ENCODE results near the gene GRIK3. TPM values are rescaled to one million over a fixed set of nuclear protein-coding genes. Genes with fewer than 3 reads are reported as not detected.
"Not testable (repeated sequence)": the region's sequence is repeated elsewhere in the genome, so short reads cannot be mapped to it uniquely, and the experiment has no call there.

The GRIK3 gene
- total RNA-seq, 1 experiment from 2014 or later, result not detected

DNA sequence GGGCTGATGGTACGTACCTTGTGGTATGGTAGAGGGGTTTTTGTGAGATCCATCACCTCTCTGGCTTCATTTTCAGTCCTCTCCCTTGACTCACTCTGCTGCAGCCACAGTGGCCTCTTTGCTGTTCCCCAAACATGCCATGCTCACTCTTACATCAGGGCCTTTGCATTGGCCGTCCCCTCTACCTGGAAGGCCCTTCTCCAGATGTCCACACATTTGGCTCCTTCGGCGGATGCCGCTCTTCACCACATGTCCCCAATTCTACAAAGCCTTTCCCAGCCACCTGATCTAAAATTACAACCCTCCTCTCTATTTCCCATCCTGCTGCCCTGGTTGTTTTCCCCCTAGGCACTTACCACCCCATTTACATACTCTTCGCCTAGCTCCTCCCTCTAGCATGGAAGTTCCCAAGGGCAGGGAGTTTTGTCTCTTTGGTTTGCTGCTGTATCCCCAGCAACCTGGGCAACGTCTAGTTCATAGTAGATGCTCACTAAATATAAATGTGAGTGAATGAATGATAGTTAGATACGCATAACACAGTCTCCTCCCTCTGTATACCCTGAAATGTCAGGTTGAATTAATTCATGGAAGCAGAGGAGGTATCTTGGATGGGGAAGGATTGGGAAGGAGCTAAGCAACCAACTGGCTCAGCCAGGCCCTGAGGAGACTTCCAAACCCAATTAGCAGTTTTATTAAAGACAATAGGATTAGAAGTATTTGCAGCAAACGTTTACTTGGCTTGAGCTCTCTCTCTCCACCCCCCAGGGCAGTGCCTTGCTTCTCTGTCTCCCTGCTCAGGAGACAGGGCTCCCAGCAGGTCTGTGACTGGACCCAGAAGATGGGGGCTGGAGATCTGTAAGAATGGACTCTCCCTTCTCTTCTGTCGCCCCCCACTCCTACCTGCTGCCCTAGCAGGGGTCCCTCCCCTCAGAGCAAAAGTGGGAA is 264.2 kb downstream of the GRIK3 start:
- Histone ChIP-seq H2AFZ (ENCODE audit: low read length) (no peak overlapping the region), H3K4me3 (ENCODE audit: low read length) (no peak overlapping the region), H3K36me3 (ENCODE audit: low read depth, low read length) (no peaks in the 10 kb centered on the region), H3K9me2 (replicated peaks; ENCODE audit: low read length) (no peaks in the 10 kb centered on the region), H3K27ac (ENCODE audit: low read length) (no peak overlapping the region), H4K20me1 (ENCODE audit: low read length) (no peaks in the 10 kb centered on the region), H3K79me2 (ENCODE audit: low read length) (no peaks in the 10 kb centered on the region), H3K9me3 (ENCODE audit: low read length) (no peaks in the 10 kb centered on the region), H3K27me3 (ENCODE audit: low read length) (peaks cover 74% of the 10 kb centered on the region), H3F3A (ENCODE audit: low read length, unreplicated experiment) (no peaks in the 10 kb centered on the region), H3K4me1 (ENCODE audit: insufficient read depth, low read length) (no peaks in the 10 kb centered on the region), H3K4me2 (ENCODE audit: low read length) (no peak overlapping the region), H3K9ac (ENCODE audit: low read length) (no peak overlapping the region)
- TF ChIP-seq, protein P1, sequence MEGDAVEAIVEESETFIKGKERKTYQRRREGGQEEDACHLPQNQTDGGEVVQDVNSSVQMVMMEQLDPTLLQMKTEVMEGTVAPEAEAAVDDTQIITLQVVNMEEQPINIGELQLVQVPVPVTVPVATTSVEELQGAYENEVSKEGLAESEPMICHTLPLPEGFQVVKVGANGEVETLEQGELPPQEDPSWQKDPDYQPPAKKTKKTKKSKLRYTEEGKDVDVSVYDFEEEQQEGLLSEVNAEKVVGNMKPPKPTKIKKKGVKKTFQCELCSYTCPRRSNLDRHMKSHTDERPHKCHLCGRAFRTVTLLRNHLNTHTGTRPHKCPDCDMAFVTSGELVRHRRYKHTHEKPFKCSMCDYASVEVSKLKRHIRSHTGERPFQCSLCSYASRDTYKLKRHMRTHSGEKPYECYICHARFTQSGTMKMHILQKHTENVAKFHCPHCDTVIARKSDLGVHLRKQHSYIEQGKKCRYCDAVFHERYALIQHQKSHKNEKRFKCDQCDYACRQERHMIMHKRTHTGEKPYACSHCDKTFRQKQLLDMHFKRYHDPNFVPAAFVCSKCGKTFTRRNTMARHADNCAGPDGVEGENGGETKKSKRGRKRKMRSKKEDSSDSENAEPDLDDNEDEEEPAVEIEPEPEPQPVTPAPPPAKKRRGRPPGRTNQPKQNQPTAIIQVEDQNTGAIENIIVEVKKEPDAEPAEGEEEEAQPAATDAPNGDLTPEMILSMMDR (conservative IDR thresholded peaks at IDR 0.05; ENCODE audit: low read depth, low read length), result no peak
- TF ChIP-seq EZH2 (IDR thresholded peaks at IDR 0.05; ENCODE audit: low read length, unreplicated experiment) (no peak), EZH2phosphoT487 (IDR thresholded peaks at IDR 0.05; ENCODE audit: borderline replicate concordance, low read length) (no peak)
- ATAC-seq (no peak), DNase-seq (no peak)
- CTCF ChIA-PET, result no interaction called here
- POLR2A ChIA-PET (ENCODE audit: unreplicated experiment), result no interaction called here
- no TSS peak for BruUV-seq (replicated peaks)
- intact Hi-C loops (cut with micrococcal nuclease), result no loop called here

- DNase-seq (no peak), ATAC-seq (no peak)
- no peak overlapping the region for H2AFZ ChIP-seq (ENCODE audit: low read length)
- no peak overlapping the region for H3K27ac ChIP-seq (ENCODE audit: low read length)
- no peaks in the 10 kb centered on the region for H3K36me3 ChIP-seq (ENCODE audit: low read depth, low read length)
- intact Hi-C loops (cut with micrococcal nuclease), result no loop called here
- no peaks in the 10 kb centered on the region for H3F3A ChIP-seq (ENCODE audit: low read length, unreplicated experiment)
- H3K4me1 ChIP-seq (ENCODE audit: insufficient read depth, low read length), result no peaks in the 10 kb centered on the region
- no peak overlapping the region for H3K9ac ChIP-seq (ENCODE audit: low read length)
- no peak overlapping the region for H3K4me2 ChIP-seq (ENCODE audit: low read length)
- peaks cover 58% of the 10 kb centered on the region for H3K27me3 ChIP-seq (ENCODE audit: low read length)
- TF ChIP-seq EZH2 (IDR thresholded peaks at IDR 0.05; ENCODE audit: low read length, unreplicated experiment) (no peak), EZH2phosphoT487 (IDR thresholded peaks at IDR 0.05; ENCODE audit: borderline replicate concordance, low read length) (no peak)
- TF ChIP-seq, protein P1 (conservative IDR thresholded peaks at IDR 0.05; ENCODE audit: low read depth, low read length), result no peak
- H3K9me2 ChIP-seq (replicated peaks; ENCODE audit: low read length), result no peaks in the 10 kb centered on the region
- no peaks in the 10 kb centered on the region for H4K20me1 ChIP-seq (ENCODE audit: low read length)
- POLR2A ChIA-PET (ENCODE audit: unreplicated experiment), result no interaction called here
- no peaks in the 10 kb centered on the region for H3K9me3 ChIP-seq (ENCODE audit: low read length)
- CTCF ChIA-PET, result no interaction called here
- no peaks in the 10 kb centered on the region for H3K79me2 ChIP-seq (ENCODE audit: low read length)
- no TSS peak for BruUV-seq (replicated peaks)
- H3K4me3 ChIP-seq (ENCODE audit: low read length), result no peak overlapping the region
Observed at GRCh38 chr1:36768486-36769178, 265.7 kb downstream of the GRIK3 start.

GRCh38 chr1:36767429-36767828 is 266.9 kb downstream of the GRIK3 start:
- H3K4me2 ChIP-seq (ENCODE audit: low read length); H3K4me1 ChIP-seq (ENCODE audit: insufficient read depth, low read length); BruUV-seq (replicated peaks); intact Hi-C loops (cut with micrococcal nuclease); DNase-seq; H3K27ac ChIP-seq (ENCODE audit: low read length); H3K79me2 ChIP-seq (ENCODE audit: low read length); POLR2A ChIA-PET (ENCODE audit: unreplicated experiment); H3K4me3 ChIP-seq (ENCODE audit: low read length); H3K36me3 ChIP-seq (ENCODE audit: low read depth, low read length); H3K9me3 ChIP-seq (ENCODE audit: low read length); H3F3A ChIP-seq (ENCODE audit: low read length, unreplicated experiment); H2AFZ ChIP-seq (ENCODE audit: low read length); H4K20me1 ChIP-seq (ENCODE audit: low read length); H3K9ac ChIP-seq (ENCODE audit: low read length); CTCF ChIA-PET; ATAC-seq; H3K9me2 ChIP-seq (replicated peaks; ENCODE audit: low read length): not testable (repeated sequence)
- peaks cover 46% of the 10 kb centered on the region for H3K27me3 ChIP-seq (ENCODE audit: low read length)
